ENCODE results near the gene RPGRIP1. TPM values are rescaled to one million over a fixed set of nuclear protein-coding genes. Genes with fewer than 3 reads are reported as not detected.

RPGRIP1 gene
- total RNA-seq, result under 1 TPM in 3 of 6 donors, not detected in 3; 0.16 to 0.23 (median 0.21) TPM
- under 1 TPM; 0.08 to 0.31 TPM for polyA plus RNA-seq

- no peaks in the 10 kb centered on the region for H3K9me3 ChIP-seq
- H3K27ac ChIP-seq, result no peak within 1 kb of the TSS
- FAIRE-seq, result no peak
- ATAC-seq, result no peak
- WGBS, 2 donors, result 93 to 95% methylated on average over 2 of the region's 2 CpGs
- no peak for TF ChIP-seq CTCF (IDR thresholded peaks at IDR 0.05)
- intact Hi-C loops (cut with DNase I), result no loop called here
- DNase-seq, result no peak
- no peaks in the 10 kb centered on the region for H3K36me3 ChIP-seq
- no peaks in the 10 kb centered on the region for H3K27me3 ChIP-seq
- H3K4me1 ChIP-seq, result no peaks in the 10 kb centered on the region
- H3K4me3 ChIP-seq, result no peak within 1 kb of the TSS
Measured at GRCh38 chr14:21279783-21280182, at the start of gene RPGRIP1. Gene RPGRIP1 (plus strand): TSS chr14:21280083. CDS start chr14:21287977, 7,894 bp downstream.

- DNase-seq (no peak), ATAC-seq (no peak), FAIRE-seq (no peak)
- intact Hi-C loops (cut with DNase I), result no loop called here
- TF ChIP-seq CTCF (IDR thresholded peaks at IDR 0.05), result no peak
- H3K36me3 ChIP-seq, result peaks cover 0 to 47% (median 18%) of the 10 kb centered on the region in 3 donors
- no peak overlapping the region for H3K27ac ChIP-seq
- H3K4me3 ChIP-seq, result no peak overlapping the region
- no peaks in the 10 kb centered on the region for H3K9me3 ChIP-seq
- 66 to 77% methylated on average over 14 of the region's 14 CpGs for WGBS, 2 donors
- peaks cover 0 to 45% (median 7%) of the 10 kb centered on the region in 3 donors for H3K4me1 ChIP-seq
- H3K27me3 ChIP-seq, result no peaks in the 10 kb centered on the region
Measured at GRCh38 chr14:21231020-21231652, 48.7 kb upstream of the RPGRIP1 start.

GRCh38 chr14:21233457-21234076 lies 46.3 kb upstream of the RPGRIP1 start:
- Histone ChIP-seq H3K36me3 (peaks cover 0 to 42% (median 18%) of the 10 kb centered on the region in 3 donors), H3K4me3 (no peak overlapping the region), H3K27me3 (no peaks in the 10 kb centered on the region), H3K4me1 (peaks cover 0 to 47% (median 29%) of the 10 kb centered on the region in 3 donors), H3K27ac (no peak overlapping the region), H3K9me3 (no peaks in the 10 kb centered on the region)
- peak in 1 of 4 donors; percentile 16 for TF ChIP-seq CTCF (IDR thresholded peaks at IDR 0.05)
- DNase-seq, result no peak
- ATAC-seq, result peak in 3 of 4 donors; percentile 45 to 60 (median 58)
- WGBS, 2 donors, result 37 to 39% methylated on average over 8 of the region's 8 CpGs
- intact Hi-C loops (cut with DNase I), result no loop called here
- no peak for FAIRE-seq

- TF ChIP-seq CTCF (IDR thresholded peaks at IDR 0.05), result no peak
- no peak for ATAC-seq
- DNase-seq, result no peak
- no peak for FAIRE-seq
- Histone ChIP-seq H3K36me3 (peaks cover 0 to 38% (median 13%) of the 10 kb centered on the region in 3 donors), H3K27ac (no peak overlapping the region), H3K9me3 (no peaks in the 10 kb centered on the region), H3K4me3 (no peak overlapping the region), H3K27me3 (no peaks in the 10 kb centered on the region), H3K4me1 (peaks cover 0 to 47% (median 32%) of the 10 kb centered on the region in 3 donors)
- WGBS, 2 donors, result 69 to 70% methylated on average over 5 of the region's 5 CpGs
- intact Hi-C loops (cut with DNase I), result no loop called here
Measured at GRCh38 chr14:21234112-21234511, 45.8 kb upstream of the RPGRIP1 start.

Measured in pancreas (tissue), 10 donors.